GM18873 (cell line): ENCODE results near the gene SPINK6.

Experiments used
- ATAC-seq: cut with Tn5 transposase; IDR thresholded peaks from one replicate; pipeline ENCODE4 v1.9.1; 2021; ENCODE audit warnings: mild to moderate bottlenecking, moderate library complexity, moderate number of reproducible peaks; ENCODE audit not compliant: unreplicated experiment, low FRiP score

SPINK6 gene

DNA sequence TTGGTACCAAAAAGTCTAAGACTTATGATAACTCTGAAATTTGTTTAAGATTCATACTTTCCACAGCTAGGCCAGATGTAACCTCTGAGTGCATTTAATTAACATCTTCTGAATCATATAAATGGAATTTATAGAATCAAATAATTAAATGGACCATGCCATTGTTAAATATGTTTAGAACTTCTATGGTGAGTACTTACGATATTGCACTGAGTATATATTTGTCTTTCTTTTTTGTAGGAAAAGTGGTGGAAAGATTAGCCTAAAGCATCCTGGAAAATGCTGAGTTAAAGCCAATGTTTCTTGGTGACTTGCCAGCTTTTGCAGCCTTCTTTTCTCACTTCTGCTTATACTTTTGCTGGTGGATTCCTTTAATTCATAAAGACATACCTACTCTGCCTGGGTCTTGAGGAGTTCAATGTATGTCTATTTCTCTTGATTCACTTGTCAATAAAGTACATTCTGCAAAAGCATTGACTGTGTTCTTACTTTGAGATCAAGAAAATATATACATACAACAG lies 11.9 kb downstream of the SPINK6 start:
- no peak for ATAC-seq

DNA sequence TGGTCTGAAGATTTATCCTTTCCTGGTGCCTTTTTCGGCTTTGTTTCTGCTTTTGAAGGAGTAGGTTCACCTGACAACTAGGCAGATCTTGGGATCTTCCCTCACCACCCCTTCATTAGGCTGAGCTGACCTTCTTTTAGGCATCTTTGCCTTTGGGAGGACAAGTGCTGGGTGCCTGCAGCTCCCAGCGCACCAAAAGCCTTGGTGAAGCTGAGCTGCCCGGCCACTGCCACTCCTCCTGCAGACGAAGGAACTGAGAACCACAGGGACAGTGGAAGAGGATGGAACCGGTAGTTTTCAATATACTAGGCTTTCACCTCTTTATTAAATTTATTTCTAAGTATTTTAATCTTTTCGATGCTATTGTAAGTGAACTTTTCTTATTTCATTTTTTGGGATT lies 18.7 kb downstream of the SPINK6 start:
- no peak for ATAC-seq

DNA sequence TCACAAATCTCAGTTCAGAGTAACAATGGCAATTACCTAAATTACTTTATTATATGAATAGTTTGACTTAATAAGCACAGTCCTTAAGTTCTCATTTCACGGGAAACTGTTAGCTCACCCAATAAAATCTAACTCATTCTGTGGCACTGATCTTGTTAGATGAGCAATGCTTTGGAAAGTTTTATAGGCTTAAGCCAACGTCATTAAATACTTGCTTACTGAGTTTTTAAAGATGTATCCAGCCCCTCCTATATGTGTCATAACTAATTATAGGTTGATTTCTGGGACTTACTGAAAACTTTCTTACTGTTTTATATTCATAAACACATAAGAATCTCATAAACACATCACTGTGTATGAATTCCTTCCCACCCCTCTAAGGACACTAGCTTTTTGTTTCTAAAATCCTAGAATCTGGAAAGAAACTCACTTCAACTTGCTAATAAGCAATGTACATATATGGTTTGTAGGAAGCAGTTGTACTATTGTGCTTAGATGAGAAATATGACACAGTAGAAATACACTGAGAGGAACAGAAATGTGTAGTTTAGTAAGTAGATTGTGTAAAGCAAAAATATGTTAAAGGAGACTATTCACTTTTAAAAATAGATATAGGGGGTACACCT lies 21.4 kb downstream of the SPINK6 start:
- ATAC-seq, result no peak

DNA sequence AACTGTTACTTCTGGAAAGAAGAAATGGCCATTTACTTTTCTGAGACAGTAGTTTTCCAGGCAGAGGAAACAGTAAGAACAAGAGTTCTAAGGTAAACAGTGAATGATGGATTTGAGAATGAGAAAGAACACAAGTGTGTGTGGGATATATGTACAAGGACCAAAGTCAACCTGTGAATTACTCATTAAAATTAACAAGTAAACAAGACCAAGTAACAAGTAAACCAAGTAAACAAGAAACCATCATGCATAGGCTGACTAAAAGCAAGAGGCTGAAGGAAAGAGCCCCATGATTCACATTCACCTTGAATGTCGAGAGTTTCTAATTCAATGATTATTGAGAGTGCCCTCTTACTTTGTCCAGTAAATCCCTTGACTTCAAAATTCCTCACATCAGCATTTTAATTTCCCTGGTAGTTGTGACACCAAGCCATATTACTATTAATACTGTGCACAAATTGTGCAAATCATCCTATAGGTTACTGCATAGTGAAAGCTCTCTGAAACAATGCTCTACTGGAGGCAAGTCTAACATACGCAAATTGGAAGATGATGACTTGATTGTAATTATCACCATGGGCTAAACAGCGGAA lies 25.6 kb downstream of the SPINK6 start:
- ATAC-seq, result no peak

DNA sequence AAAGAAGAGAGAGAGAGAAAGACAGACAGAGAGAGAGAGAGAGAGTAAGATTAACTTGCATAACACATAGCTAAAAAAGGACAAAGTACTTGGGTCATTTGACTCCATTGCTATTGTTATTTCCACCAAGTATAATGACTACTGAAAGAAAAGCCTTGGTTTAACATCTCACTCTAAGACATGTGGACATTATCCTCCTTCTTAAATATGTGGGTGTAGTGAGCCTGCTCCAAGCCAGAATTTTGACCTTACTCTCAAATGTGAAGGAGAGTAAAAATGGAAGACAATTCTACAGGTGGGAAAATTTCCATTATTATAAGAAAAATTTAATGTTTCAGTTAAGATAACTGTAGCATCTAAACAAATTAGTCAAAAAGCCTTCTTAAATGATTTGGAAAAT lies 27.0 kb downstream of the SPINK6 start:
- ATAC-seq, result no peak

DNA sequence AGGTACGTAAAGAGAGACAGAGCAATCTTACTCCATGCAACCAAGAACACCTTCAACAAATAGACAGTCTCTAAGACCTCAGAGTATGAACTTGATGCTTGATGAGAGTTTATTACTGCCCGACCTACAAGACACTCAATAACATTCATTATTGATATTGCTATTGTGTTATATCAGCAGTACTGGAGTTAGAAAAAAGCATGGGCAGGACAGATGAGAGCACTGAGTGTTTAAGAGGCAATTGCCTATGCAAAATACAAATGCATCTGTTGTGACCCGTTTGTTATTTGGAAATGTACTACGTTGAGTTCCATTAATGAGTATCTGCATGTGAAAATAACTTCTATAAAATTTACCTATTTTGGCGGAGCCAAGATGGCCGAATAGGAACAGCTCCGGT lies 27.4 kb downstream of the SPINK6 start:
- no peak for ATAC-seq

DNA sequence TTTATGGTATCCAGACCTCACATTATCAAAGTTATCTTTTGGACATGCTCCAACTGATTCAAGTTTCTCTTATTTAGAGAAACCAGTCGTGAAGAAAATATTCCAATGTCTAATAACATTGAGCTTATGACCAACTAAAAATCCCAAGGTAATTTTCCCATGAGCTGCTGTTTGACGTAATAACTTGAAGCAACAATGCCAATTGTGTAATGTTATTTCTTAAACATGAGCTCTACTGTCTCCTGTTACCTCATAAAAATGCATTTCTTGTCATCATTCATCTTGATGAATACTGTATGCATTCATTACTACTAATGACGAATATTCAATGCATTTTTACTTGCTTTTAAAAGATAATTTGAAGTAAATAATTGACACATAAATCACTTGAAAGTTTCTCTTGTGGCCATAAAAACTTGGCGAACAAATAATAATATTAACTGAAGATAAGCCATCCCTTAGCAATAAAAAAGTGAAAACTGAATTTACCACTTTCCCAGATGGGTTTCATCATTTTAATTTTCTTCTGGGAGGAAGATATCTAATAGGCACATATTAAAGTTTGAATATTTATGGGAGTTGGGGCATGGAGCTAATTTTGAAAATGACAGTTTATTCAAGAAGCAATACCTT lies 35.1 kb downstream of the SPINK6 start:
- ATAC-seq, result no peak

DNA sequence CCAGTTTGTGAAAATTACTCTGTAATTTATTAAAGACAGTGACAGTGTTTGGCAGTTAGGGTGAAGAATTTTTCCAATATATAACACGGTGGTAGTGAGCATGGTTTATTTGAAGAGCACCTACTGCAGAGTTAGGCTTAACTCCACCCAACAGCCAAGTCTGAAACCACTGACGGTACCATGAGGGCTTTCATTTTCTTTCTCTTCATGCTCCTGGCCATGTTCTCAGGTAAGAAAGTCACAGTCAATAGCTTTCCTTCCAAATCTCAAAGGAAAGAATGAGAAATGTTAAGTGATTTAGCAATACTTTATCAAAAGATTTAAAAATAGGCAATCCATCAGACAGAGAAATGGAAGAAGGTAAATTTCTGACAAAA lies 35.6 kb downstream of the SPINK6 start, which contains the start of gene MARCOL:
Gene MARCOL, plus strand, starts transcription at position 108 of the 377 bp plus-strand sequence. Its CDS starts 73 bp downstream, at position 181.
- no peak for ATAC-seq

DNA sequence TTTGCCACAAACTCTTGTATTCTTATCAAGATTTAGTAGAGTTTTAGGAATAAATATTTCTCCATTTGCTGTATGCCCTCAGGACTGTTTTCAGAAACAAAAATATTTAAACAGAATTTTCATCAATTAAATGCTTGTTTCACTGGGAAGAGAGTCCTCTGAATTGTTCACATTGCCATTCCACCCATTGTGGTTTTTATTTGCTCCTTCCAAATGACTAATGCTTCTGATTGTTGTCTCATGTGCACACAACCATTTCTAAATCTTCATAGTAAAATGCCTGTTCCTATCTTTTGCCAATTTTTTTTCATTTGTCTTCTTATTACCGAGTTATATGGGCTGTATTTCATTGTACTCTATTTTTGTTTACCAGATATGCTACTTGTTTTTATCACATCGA lies 46.1 kb downstream of the SPINK6 start:
- ATAC-seq, result no peak

DNA sequence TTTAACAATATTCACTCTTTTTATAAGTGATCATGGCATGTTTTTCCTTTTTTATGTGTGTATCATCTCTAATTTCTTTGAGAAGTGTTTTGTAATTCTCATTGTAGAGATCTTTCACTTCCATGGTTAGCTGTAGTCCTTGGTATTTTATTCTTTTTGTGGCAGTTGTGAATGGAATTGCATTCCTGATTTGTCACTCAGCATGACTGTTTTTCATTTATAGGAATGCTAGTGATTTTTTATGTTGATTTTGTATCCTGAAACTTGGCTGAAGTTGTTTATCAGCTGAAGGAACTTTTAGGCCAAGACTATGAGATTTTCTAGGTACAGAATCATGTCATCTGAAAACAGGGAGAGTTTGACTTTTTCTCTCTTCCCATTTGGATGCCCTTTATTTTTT lies 52.6 kb downstream of the SPINK6 start:
- ATAC-seq, result no peak

DNA sequence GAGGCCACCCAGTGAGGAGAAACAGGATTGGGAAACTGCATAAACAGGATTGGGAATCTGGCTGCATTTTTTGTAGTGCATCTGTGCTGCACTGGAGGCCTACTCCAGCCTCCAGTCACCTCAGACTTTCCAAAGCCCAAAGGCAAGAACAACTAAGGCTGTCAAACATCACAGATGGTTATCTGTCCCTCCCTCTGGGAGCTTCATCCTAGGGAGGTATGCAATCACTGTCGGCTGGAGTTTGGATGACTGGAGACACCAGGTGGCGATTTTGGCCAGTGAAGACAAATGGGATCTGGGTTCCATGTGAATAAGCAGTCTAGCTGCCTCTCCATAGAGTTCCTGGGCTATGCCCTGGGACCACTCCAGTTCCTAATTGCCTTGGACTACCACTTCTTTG lies 56.4 kb downstream of the SPINK6 start:
- ATAC-seq, result no peak

DNA sequence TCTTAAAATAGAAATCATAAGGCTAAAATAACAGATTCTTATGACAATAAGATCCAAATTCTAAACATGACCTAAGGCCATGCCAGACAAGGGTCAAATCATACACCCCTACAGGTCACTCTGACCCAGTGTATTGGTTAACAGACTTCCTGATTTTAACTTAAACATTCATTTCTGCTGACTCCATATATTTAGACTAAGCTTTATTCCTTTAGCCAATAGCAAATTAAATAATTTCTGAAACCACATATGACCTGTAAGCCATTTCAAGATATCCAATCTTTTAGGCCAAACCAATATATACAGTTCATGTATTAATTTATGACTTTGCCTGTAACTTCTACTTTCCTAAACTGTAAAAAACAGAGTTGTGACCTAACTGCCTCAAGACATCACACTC lies 58.4 kb downstream of the SPINK6 start:
- no peak for ATAC-seq
